Breast epithelium (tissue), 3 donors: ENCODE measurements around the gene GALNT2.

Experiments used
- POLR2A ChIP-seq: fragments of 450-650 bp; IDR thresholded peaks from one replicate; pipeline ENCODE4 v1.6.1; 2016; ENCODE audit warnings: antibody characterized with exemption, mild to moderate bottlenecking, moderate library complexity
- POLR2AphosphoS5 ChIP-seq, 3 donors: sonication (generic); formaldehyde crosslinking; IDR thresholded peaks; one replicate each; pipeline ENCODE4 v1.6.1; 2017; ENCODE audit warnings: antibody characterized with exemption in 3 of 3
- TF ChIP-seq, protein P1 (sequence below), 3 donors: fragments of 450-650 bp; IDR thresholded peaks; one replicate each; pipeline ENCODE4 v1.5.1; 2016 to 2017; ENCODE audit warnings: antibody characterized with exemption in 3 of 3, mild to moderate bottlenecking in 3 of 3, moderate library complexity in 3 of 3

GRCh38 chr1:230277201-230278025, 210.4 kb downstream of the GALNT2 start:
- TF ChIP-seq, protein P1, sequence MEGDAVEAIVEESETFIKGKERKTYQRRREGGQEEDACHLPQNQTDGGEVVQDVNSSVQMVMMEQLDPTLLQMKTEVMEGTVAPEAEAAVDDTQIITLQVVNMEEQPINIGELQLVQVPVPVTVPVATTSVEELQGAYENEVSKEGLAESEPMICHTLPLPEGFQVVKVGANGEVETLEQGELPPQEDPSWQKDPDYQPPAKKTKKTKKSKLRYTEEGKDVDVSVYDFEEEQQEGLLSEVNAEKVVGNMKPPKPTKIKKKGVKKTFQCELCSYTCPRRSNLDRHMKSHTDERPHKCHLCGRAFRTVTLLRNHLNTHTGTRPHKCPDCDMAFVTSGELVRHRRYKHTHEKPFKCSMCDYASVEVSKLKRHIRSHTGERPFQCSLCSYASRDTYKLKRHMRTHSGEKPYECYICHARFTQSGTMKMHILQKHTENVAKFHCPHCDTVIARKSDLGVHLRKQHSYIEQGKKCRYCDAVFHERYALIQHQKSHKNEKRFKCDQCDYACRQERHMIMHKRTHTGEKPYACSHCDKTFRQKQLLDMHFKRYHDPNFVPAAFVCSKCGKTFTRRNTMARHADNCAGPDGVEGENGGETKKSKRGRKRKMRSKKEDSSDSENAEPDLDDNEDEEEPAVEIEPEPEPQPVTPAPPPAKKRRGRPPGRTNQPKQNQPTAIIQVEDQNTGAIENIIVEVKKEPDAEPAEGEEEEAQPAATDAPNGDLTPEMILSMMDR (IDR thresholded peaks at IDR 0.05), result no peak
- TF ChIP-seq POLR2A, result no peak
- no peak for TF ChIP-seq POLR2AphosphoS5 (IDR thresholded peaks at IDR 0.05)
